Activated CD8-positive, alpha-beta T cell treated with anti-CD3 and anti-CD28 coated beads for 36 hours (primary cell): ENCODE results near the gene RBSN. TPM values are rescaled to one million over a fixed set of nuclear protein-coding genes. Genes with fewer than 3 reads are reported as not detected.

Source experiments
- ATAC-seq: fragments of 200-7000 bp; cut with Tn5 transposase; one replicate; pipeline ENCODE4 v1.10.0; 2021; ENCODE audit warnings: mild to moderate bottlenecking, moderate library complexity
- CTCF ChIA-PET: fragments of 350-600 bp; sonication (Branson Sonifier 250); formaldehyde crosslinking; loops from one replicate; lab custom pipeline; 2021; ENCODE audit warnings: antibody characterized with exemption; lab: Charles Lee
- POLR2A ChIA-PET: fragments of 350-600 bp; sonication (Branson Sonifier 250); formaldehyde crosslinking; loops from one replicate; lab custom pipeline; 2021; ENCODE audit warnings: antibody characterized with exemption; lab: Charles Lee
- DNase-seq: peaks from one replicate; pipeline ENCODE4 v3.0.0-alpha.2; 2020
- H3K27ac Mint-ChIP-seq: one replicate; pipeline ENCODE4 v1.8.0; 2021; ENCODE audit warnings: mild to moderate bottlenecking, mixed read lengths
- H3K27me3 Mint-ChIP-seq: one replicate; pipeline ENCODE4 v1.8.0; 2021; ENCODE audit warnings: mixed read lengths
- H3K36me3 Mint-ChIP-seq: one replicate; pipeline ENCODE4 v1.8.0; 2021; ENCODE audit warnings: low read depth, mixed read lengths
- H3K4me1 Mint-ChIP-seq: one replicate; pipeline ENCODE4 v1.8.0; 2021; ENCODE audit warnings: low read depth, mixed read lengths
- H3K4me3 Mint-ChIP-seq: one replicate; pipeline ENCODE4 v1.8.0; 2021; ENCODE audit warnings: mild to moderate bottlenecking, moderate library complexity, mixed read lengths
- H3K9me3 Mint-ChIP-seq: one replicate; pipeline ENCODE4 v1.8.0; 2021; ENCODE audit warnings: mixed read lengths
- CTCF ChIP-seq: fragments of 200-600 bp; IDR thresholded peaks from one replicate; pipeline ENCODE4 v1.8.0; 2022; ENCODE audit warnings: antibody characterized with exemption, mild to moderate bottlenecking
- intact Hi-C: fragments of 100-400 bp; cut with micrococcal nuclease; formaldehyde crosslinking; loops from one replicate; pipeline ENCODE4 v1.10.0; 2022
- total RNA-seq, 2 experiments: library from RNA; stranded (reverse); gene quantifications; one replicate each; pipeline ENCODE4 v1.2.3, GENCODE V29; 2021

The RBSN gene
- total RNA-seq, 2 experiments from 2014 or later: 11.3 to 11.8 TPM

GRCh38 chr3:15114466-15115358 is 15.8 kb upstream of the RBSN start:
- ATAC-seq (no peak), DNase-seq (no peak)
- no peaks in the 10 kb centered on the region for H3K4me1 Mint-ChIP-seq
- H3K27me3 Mint-ChIP-seq: no peaks in the 10 kb centered on the region
- H3K27ac Mint-ChIP-seq: no peak overlapping the region
- H3K4me3 Mint-ChIP-seq: no peak overlapping the region
- H3K36me3 Mint-ChIP-seq: no peaks in the 10 kb centered on the region
- intact Hi-C loops: loop anchor here (10.0 kb wide), 1 partner anchor 290 kb away; no protein-coding TSS in a partner anchor
- POLR2A ChIA-PET: interaction anchor here (0.6 kb wide), 1 partner anchor 50 kb away, joined by 3 read pairs; no protein-coding TSS in a partner anchor
- CTCF ChIA-PET: interaction anchor here (1.7 kb wide), 1 partner anchor 88 kb away, joined by 8 read pairs; no protein-coding TSS in a partner anchor
- TF ChIP-seq CTCF: no peak
- no peaks in the 10 kb centered on the region for H3K9me3 Mint-ChIP-seq

GRCh38 chr3:15113884-15114283 is 14.9 kb upstream of the RBSN start:
- ChIA-PET CTCF (interaction anchor here (0.8 to 1.8 kb wide), 3 partner anchors 15 to 291 kb away, joined by 3 to 8 read pairs (median 5); partner anchors contain the start of gene RBSN), POLR2A (no interaction called here)
- H3K36me3 Mint-ChIP-seq: no peaks in the 10 kb centered on the region
- H3K4me3 Mint-ChIP-seq: no peak overlapping the region
- TF ChIP-seq CTCF: no peak
- intact Hi-C loops: loop anchor here (10.0 kb wide), 1 partner anchor 291 kb away; no protein-coding TSS in a partner anchor
- H3K27me3 Mint-ChIP-seq: peaks cover 2% of the 10 kb centered on the region
- no peaks in the 10 kb centered on the region for H3K4me1 Mint-ChIP-seq
- no peaks in the 10 kb centered on the region for H3K9me3 Mint-ChIP-seq
- no peak overlapping the region for H3K27ac Mint-ChIP-seq
- ATAC-seq (no peak), DNase-seq (no peak)

GRCh38 chr3:15113471-15113870 is 14.5 kb upstream of the RBSN start:
- ChIA-PET POLR2A (no interaction called here), CTCF (interaction anchor here (0.8 to 1.8 kb wide), 4 partner anchors 14 to 292 kb away, joined by 3 to 8 read pairs (median 4); partner anchors contain the start of gene RBSN)
- intact Hi-C loops: loop anchor here (10.0 kb wide), 1 partner anchor 291 kb away; no protein-coding TSS in a partner anchor
- peaks cover 2% of the 10 kb centered on the region for H3K27me3 Mint-ChIP-seq
- H3K4me3 Mint-ChIP-seq: no peak overlapping the region
- no peaks in the 10 kb centered on the region for H3K9me3 Mint-ChIP-seq
- DNase-seq: no peak
- no peak for TF ChIP-seq CTCF
- ATAC-seq: no peak
- no peaks in the 10 kb centered on the region for H3K36me3 Mint-ChIP-seq
- no peak overlapping the region for H3K27ac Mint-ChIP-seq
- H3K4me1 Mint-ChIP-seq: no peaks in the 10 kb centered on the region

- intact Hi-C loops: loop anchor here (10.0 kb wide), 1 partner anchor 293 kb away; no protein-coding TSS in a partner anchor
- TF ChIP-seq CTCF: no peak
- POLR2A ChIA-PET: no interaction called here
- Mint-ChIP-seq H3K4me1 (peaks cover 2% of the 10 kb centered on the region), H3K9me3 (no peaks in the 10 kb centered on the region), H3K27me3 (peaks cover 5% of the 10 kb centered on the region), H3K36me3 (no peaks in the 10 kb centered on the region), H3K4me3 (no peak overlapping the region), H3K27ac (no peak overlapping the region)
- no peak for ATAC-seq
- no peak for DNase-seq
- CTCF ChIA-PET: interaction anchor here (1.3 to 1.8 kb wide), 2 partner anchors 13 to 92 kb away, joined by 3 to 5 read pairs; partner anchors contain the start of gene RBSN
Measured at GRCh38 chr3:15112011-15112410, 13.1 kb upstream of the RBSN start.
